AG04450 (cell line): ENCODE results near the gene SEMA5A. TPM values are rescaled to one million over a fixed set of nuclear protein-coding genes. Genes with fewer than 3 reads are reported as not detected.

ENCODE experiments used
- CTCF ChIA-PET: fragments of 300-600, 350-600 bp; formaldehyde crosslinking; extraction: SDS; loops from one replicate; lab custom pipeline; 2022; ENCODE audit warnings: antibody characterized with exemption, inconsistent platforms; lab: Charles Lee
- POLR2A ChIA-PET: fragments of 350-600 bp; formaldehyde crosslinking; extraction: SDS; loops from one replicate; lab custom pipeline; 2021; ENCODE audit warnings: antibody characterized with exemption, inconsistent platforms; lab: Yijun Ruan, JAX
- DNase-seq: peaks from one replicate; pipeline ENCODE4 v3.0.0-alpha.2; 2011; ENCODE audit warnings: low read depth, low spot score
- H3K27ac ChIP-seq: one replicate; pipeline ENCODE4 v1.5.1; 2012; ENCODE audit warnings: low read depth, low read length, control low read depth
- H3K27me3 ChIP-seq: one replicate; pipeline ENCODE4 v1.6.0; 2012; ENCODE audit warnings: low read length; ENCODE audit not compliant: control insufficient read depth, insufficient read depth
- H3K4me3 ChIP-seq: 2 replicates; pipeline ENCODE4 v1.5.1; 2011; ENCODE audit warnings: mild to moderate bottlenecking, low read depth, low read length, control low read depth
- H3K9me3 ChIP-seq: 2 replicates; pipeline ENCODE4 v1.5.1; 2012; ENCODE audit warnings: low read length; ENCODE audit not compliant: control insufficient read depth, insufficient read depth
- CTCF ChIP-seq: IDR thresholded peaks from 2 replicates; pipeline ENCODE4 v1.5.1; 2011; ENCODE audit warnings: low read depth, low read length, control low read depth, inconsistent platforms
- polyA plus RNA-seq: library from polyadenylated mRNA; depleted of rRNA; stranded (reverse); fragments of >200 nt; gene quantifications from 2 replicates; pipeline ENCODE4 v1.2.3, GENCODE V29; 2011

The SEMA5A gene
- polyA plus RNA-seq, 1 experiment: 31.8 TPM

DNA sequence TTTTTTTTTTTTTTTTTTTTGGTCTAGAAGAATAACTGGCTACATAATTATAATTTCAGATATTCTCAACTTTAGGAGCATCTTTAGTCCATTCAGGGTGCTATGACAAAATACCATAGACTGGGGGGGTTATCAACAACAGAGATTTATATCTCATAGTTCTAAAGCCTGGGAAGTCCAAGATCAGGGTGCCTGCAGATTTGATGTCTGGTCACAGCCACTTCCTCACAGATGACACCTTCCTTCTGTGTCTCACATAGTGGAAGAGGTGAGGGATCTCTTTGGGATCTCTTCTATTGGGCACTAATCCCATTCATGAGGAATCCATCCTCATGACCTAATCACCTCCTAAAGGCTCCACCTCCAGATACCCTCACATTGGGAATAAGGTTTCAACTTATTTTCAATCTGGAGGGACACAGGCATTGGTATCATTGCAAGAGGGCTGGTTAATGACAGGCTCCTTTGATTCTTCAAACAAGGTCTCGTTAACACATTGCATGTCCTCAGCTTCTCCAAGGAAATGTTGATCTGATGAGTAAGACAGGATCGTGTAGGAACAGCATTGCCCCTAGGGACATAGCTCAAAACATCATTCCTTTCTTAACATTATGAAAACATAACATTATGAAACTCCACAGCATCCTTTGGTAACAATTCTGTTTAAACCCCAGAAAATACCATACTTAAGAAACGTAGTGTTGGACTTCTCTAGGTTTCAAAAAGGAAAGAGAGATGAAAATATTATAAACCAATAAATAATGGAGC, 372.4 kb downstream of the SEMA5A start:
- POLR2A ChIA-PET: no interaction called here
- no peak for DNase-seq
- CTCF ChIA-PET: interaction anchor here (1.3 kb wide), 1 partner anchor 371 kb away, joined by 7 read pairs; no protein-coding TSS in a partner anchor
- no peak for TF ChIP-seq CTCF
- Histone ChIP-seq H3K27ac (no peak overlapping the region), H3K4me3 (no peak overlapping the region), H3K9me3 (peaks cover 5% of the 10 kb centered on the region; the same call in 1 of the 2 replicates), H3K27me3 (no peaks in the 10 kb centered on the region)

DNA sequence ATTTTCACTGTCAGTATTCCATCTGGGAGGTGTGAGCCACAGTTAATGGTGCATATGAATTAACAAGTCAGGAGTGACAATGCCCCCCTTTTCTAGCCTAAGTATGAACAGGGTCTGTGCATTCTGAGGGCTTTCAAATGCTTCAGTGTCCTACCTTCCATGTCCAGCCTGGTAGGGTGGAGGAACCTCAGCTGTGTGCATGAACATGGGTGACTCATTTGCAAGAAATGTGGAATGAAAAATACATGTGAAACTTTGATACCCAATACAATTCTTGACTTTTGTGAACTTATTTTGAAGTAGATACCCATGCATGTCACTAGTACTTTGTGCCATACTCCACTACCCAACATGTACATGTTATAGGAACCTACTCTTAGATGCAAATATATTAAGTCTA, 375.8 kb downstream of the SEMA5A start:
- no peak overlapping the region for H3K27ac ChIP-seq
- TF ChIP-seq CTCF: no peak
- H3K27me3 ChIP-seq: no peaks in the 10 kb centered on the region
- DNase-seq: no peak
- H3K4me3 ChIP-seq: no peak overlapping the region
- ChIA-PET POLR2A (no interaction called here), CTCF (no interaction called here)
- H3K9me3 ChIP-seq: no peaks in the 10 kb centered on the region

- no peaks in the 10 kb centered on the region for H3K9me3 ChIP-seq
- POLR2A ChIA-PET: no interaction called here
- CTCF ChIA-PET: no interaction called here
- DNase-seq: no peak
- H3K27ac ChIP-seq: no peak overlapping the region
- no peak overlapping the region for H3K4me3 ChIP-seq
- TF ChIP-seq CTCF: no peak
- H3K27me3 ChIP-seq: no peaks in the 10 kb centered on the region
These were observed 376.3 kb downstream of the SEMA5A start for GRCh38 chr5:9169557-9169902.

DNA sequence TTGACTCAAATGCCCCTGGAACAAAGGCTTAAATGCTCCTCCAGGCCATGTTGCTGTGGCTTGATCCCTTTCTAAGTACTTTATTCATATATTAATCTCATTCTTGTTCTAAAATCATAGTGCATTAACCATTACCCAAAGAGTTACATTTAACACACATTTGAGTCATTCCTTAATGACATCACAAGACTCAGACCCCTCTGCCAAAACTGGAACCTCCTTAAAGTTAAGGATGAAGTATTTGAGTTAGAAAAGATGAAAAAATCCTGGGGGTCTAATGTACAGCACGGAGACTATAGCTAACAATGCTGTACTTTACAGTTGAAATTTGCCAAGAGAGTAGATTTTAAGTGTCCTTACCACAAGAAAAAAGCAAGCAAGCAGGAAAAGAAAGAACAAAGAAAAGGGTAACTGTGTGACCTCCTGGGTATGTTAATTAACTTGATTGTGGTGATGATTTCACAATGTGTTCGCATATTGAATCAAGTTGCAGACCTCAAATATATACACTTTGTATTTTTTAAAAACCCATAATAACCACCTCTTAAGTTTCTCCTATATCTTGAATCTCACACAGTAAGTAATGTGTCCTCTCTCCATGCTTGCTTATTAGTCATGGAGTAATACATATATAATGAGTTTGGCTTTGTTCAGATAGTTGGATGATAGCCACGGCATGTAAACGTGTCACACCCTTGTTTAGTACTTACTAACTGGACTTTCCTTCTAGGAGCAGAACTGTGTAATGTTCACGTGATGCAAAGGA, 376.9 kb downstream of the SEMA5A start:
- H3K27me3 ChIP-seq: no peaks in the 10 kb centered on the region
- no peak overlapping the region for H3K27ac ChIP-seq
- no peak for TF ChIP-seq CTCF
- H3K4me3 ChIP-seq: no peak overlapping the region
- ChIA-PET POLR2A (no interaction called here), CTCF (interaction anchor here (1.2 to 2.6 kb wide), 2 partner anchors 12 to 39 kb away, joined by 3 to 13 read pairs; no protein-coding TSS in a partner anchor)
- DNase-seq: no peak
- H3K9me3 ChIP-seq: no peaks in the 10 kb centered on the region
